Heart right ventricle (tissue), 16 donors: Measurements from ENCODE around the gene NKD1. TPM values are rescaled to one million over a fixed set of nuclear protein-coding genes. Genes with fewer than 3 reads are reported as not detected.

Source experiments
- ATAC-seq, 8 donors: fragments of 200-7000 bp; cut with Tn5 transposase; one replicate each; pipeline ENCODE4 v1.9.1; 2020; ENCODE audit warnings: mild to moderate bottlenecking in 8 of 8, moderate library complexity in 8 of 8, moderate number of reproducible peaks in 1 of 8
- DNase-seq, 2 donors: peaks; one replicate each; pipeline ENCODE4 v3.0.0-alpha.2; 2020
- H3K27ac ChIP-seq, 10 donors: fragments of 200-600 bp; sonication (generic) in 2 of 10; one replicate each; pipeline versions ENCODE4 v1.5.0 to v1.8.0; 2020 to 2022; ENCODE audit warnings: mild to moderate bottlenecking in 3 of 10
- H3K27me3 ChIP-seq, 7 donors: fragments of 200-600 bp; one replicate each; pipeline ENCODE4 v1.8.0; 2021 to 2022; ENCODE audit warnings: mild to moderate bottlenecking in 2 of 7
- H3K36me3 ChIP-seq, 9 donors: fragments of 200-600 bp; sonication (generic) in 1 of 9; one replicate each; pipeline versions ENCODE4 v1.5.0 to v1.8.0; 2020 to 2022; ENCODE audit warnings: mild to moderate bottlenecking in 2 of 9
- H3K4me1 ChIP-seq, 9 donors: fragments of 200-600 bp; sonication (generic) in 1 of 9; one replicate each; pipeline versions ENCODE4 v1.5.0 to v1.8.0; 2020 to 2022; ENCODE audit warnings: mild to moderate bottlenecking in 4 of 9
- H3K4me3 ChIP-seq, 10 donors: fragments of 200-600 bp; sonication (generic) in 2 of 10; one replicate each; pipeline versions ENCODE4 v1.5.0 to v1.8.0; 2020 to 2022; ENCODE audit warnings: mild to moderate bottlenecking in 7 of 10, moderate library complexity in 2 of 10
- H3K9me3 ChIP-seq, 11 donors: fragments of 200-600 bp in 10 of 11; sonication (generic) in 2 of 11; one replicate each; pipeline versions ENCODE4 v1.5.0 to v1.8.0; 2013 to 2022; ENCODE audit warnings: mild to moderate bottlenecking in 2 of 11, control low read depth in 1 of 11, moderate library complexity in 1 of 11
- CTCF ChIP-seq, 9 donors: fragments of 200-600 bp; sonication (generic) in 2 of 9; IDR thresholded peaks; one replicate each; pipeline versions ENCODE4 v1.5.0 to v1.8.0; 2021 to 2022; ENCODE audit warnings: antibody characterized with exemption in 9 of 9, mild to moderate bottlenecking in 5 of 9, moderate library complexity in 1 of 9
- WGBS, 2 donors: extraction: QIAGEN DNeasy Blood & Tissue Kit; methylation state at CpG; one replicate each; pipeline ENCODE4 v1.1.7; 2013; ENCODE audit warnings: inconsistent platforms in 1 of 2; 5-methylcytosine and 5-hydroxymethylcytosine counted together
- intact Hi-C, 10 donors: fragments of 100-400 bp; cut with DNase I; formaldehyde crosslinking; loops; one replicate each; pipeline versions ENCODE4 v1.11.1 to v1.14.2; 2022
- polyA plus RNA-seq, 2 donors: library from polyadenylated mRNA; stranded (reverse); fragments of 200-250 nt; gene quantifications; one replicate each; pipeline ENCODE4 v1.2.3, GENCODE V29; 2013
- total RNA-seq, 10 donors: library from RNA; stranded (reverse); fragmentation: NEBNext Ultra II Directional in 3 of 10; extraction: Animal tissue kit (Norgen Biotek cat#: 25700) in 3 of 10; gene quantifications; one replicate each; pipeline versions ENCODE4 v1.2.1 to v1.2.4, GENCODE V29; 2021 to 2023
- donor health status: Arrhythmogenic right ventricular cardiomyopathy.
- donor health status: ischemic (EF 13 %, LVEDD 7.1; RV severe dilation, severe dysfunction).
- donor health status: healthy with polysubstance abuse.
- donor health status: DM: no; HTN: yes; CAD: no.
- donor health status: DM: no; HTN: no; CAD: no.
- donor health status: ischemic (EF 25% LVEDD 6.9; RV normal size, moderate dysfunction).
- donor health status: ischemic (EF 25% LVEDD 5.7; RV mildly dilated, moderate dysfunction).
- donor health status: healthy.
- donor health status: DM: yes; HTN: yes; CAD: no.
- donor health status: Ischemic cardiomyopathy.
- donor health status: ischemic (EF 35%, LVEDD 5.7; RV mildly dilated, moderate dysfunction).
- donor health status: nonischemic (EF 11% LVEDD 7.7; RV severe dilation, severe dysfunction).
- donor health status: DM: yes; HTN: yes; CAD: no.
- donor health status: PGD.
- donor health status: ischemic (EF 29% LVEDD 5.4; RV normal size, mild dysfunction).
- donor health status: nonischemic (EF 23%, LVEDD 6.1; RV moderate dilation, normal function).

NKD1 gene
- total and polyA plus RNA-seq, 12 donors, result 0.22 to 1.1 (median 0.42) TPM

GRCh38 chr16:50607051-50607431, 58.8 kb downstream of the NKD1 start:
- Histone ChIP-seq H3K27ac (no peak overlapping the region), H3K4me3 (no peak overlapping the region), H3K9me3 (no peaks in the 10 kb centered on the region), H3K36me3 (no peaks in the 10 kb centered on the region), H3K27me3 (no peaks in the 10 kb centered on the region), H3K4me1 (peaks cover 5 to 44% (median 27%) of the 10 kb centered on the region in 9 donors)
- DNase-seq (no peak), ATAC-seq (no peak)
- 78 to 82% methylated on average over 3 of the region's 3 CpGs for WGBS, 2 donors
- no peak for TF ChIP-seq CTCF (IDR thresholded peaks at IDR 0.05)
- intact Hi-C loops, result no loop called here

GRCh38 chr16:50607447-50607846, 59.3 kb downstream of the NKD1 start:
- ATAC-seq, result no peak
- H3K27me3 ChIP-seq, result no peaks in the 10 kb centered on the region
- no peaks in the 10 kb centered on the region for H3K9me3 ChIP-seq
- WGBS, 2 donors, result 80 to 87% methylated on average over 4 of the region's 4 CpGs
- no peak for DNase-seq
- H3K4me1 ChIP-seq, result peaks cover 5 to 40% (median 27%) of the 10 kb centered on the region in 9 donors
- no peak overlapping the region for H3K4me3 ChIP-seq
- no peaks in the 10 kb centered on the region for H3K36me3 ChIP-seq
- no peak overlapping the region for H3K27ac ChIP-seq
- no peak for TF ChIP-seq CTCF (IDR thresholded peaks at IDR 0.05)
- intact Hi-C loops, result no loop called here

- no peak for DNase-seq
- WGBS, 2 donors, result 93% methylated on average over 14 of the region's 14 CpGs
- H3K27me3 ChIP-seq, result no peaks in the 10 kb centered on the region
Observed at GRCh38 chr16:50607970-50608557, 59.9 kb downstream of the NKD1 start.

GRCh38 chr16:50609049-50609448, 60.9 kb downstream of the NKD1 start:
- no peaks in the 10 kb centered on the region for H3K9me3 ChIP-seq
- H3K4me3 ChIP-seq, result no peak overlapping the region
- H3K4me1 ChIP-seq, result peaks cover 0 to 36% (median 18%) of the 10 kb centered on the region in 9 donors
- no peak overlapping the region for H3K27ac ChIP-seq
- WGBS, 2 donors, result 85 to 90% methylated on average over 7 of the region's 7 CpGs
- H3K27me3 ChIP-seq, result no peaks in the 10 kb centered on the region
- intact Hi-C loops, result no loop called here
- TF ChIP-seq CTCF (IDR thresholded peaks at IDR 0.05), result no peak
- ATAC-seq (no peak), DNase-seq (no peak)
- no peaks in the 10 kb centered on the region for H3K36me3 ChIP-seq

More at GRCh38 chr16:50607970-50608557, 59.9 kb downstream of the NKD1 start:
- no peak for ATAC-seq
- H3K36me3 ChIP-seq, result no peaks in the 10 kb centered on the region
- intact Hi-C loops, result no loop called here
- peaks cover 5 to 36% (median 21%) of the 10 kb centered on the region in 9 donors for H3K4me1 ChIP-seq
- H3K27ac ChIP-seq, result no peak overlapping the region
- H3K4me3 ChIP-seq, result no peak overlapping the region
- no peak for TF ChIP-seq CTCF (IDR thresholded peaks at IDR 0.05)
- no peaks in the 10 kb centered on the region for H3K9me3 ChIP-seq
